Measurements from ENCODE around the gene SRSF9.

DNA sequence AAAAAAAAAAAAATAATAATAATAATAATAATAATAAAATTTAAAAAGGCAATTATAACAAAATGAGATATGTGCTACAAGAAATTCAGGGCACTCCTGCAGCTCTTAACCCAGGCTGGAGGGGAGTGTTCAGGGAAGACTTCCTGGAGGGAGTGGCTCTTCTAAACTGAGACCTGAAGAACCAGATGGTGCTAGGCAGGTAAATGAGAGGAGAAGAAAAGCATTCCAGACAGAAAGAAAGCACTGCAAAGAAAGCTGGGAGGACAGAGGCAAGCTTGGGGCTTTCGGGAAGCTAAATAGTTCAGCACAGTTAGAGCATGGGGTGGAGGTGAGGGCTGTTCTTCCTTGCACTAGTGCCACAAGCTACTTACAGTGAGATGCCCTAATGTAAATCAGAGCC is 9.9 kb upstream of the SRSF9 start:
- TF ChIP-seq, protein P1, sequence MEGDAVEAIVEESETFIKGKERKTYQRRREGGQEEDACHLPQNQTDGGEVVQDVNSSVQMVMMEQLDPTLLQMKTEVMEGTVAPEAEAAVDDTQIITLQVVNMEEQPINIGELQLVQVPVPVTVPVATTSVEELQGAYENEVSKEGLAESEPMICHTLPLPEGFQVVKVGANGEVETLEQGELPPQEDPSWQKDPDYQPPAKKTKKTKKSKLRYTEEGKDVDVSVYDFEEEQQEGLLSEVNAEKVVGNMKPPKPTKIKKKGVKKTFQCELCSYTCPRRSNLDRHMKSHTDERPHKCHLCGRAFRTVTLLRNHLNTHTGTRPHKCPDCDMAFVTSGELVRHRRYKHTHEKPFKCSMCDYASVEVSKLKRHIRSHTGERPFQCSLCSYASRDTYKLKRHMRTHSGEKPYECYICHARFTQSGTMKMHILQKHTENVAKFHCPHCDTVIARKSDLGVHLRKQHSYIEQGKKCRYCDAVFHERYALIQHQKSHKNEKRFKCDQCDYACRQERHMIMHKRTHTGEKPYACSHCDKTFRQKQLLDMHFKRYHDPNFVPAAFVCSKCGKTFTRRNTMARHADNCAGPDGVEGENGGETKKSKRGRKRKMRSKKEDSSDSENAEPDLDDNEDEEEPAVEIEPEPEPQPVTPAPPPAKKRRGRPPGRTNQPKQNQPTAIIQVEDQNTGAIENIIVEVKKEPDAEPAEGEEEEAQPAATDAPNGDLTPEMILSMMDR (IDR thresholded peaks at IDR 0.05; ENCODE audit: low read depth, low read length, poor library complexity, severe bottlenecking), result no peak
- TF ChIP-seq EZH2phosphoT487 (IDR thresholded peaks at IDR 0.05; ENCODE audit: borderline replicate concordance, low read length), result no peak

Measured in DOHH2 (cell line).